ENCODE data around the gene NLRC3. TPM values are rescaled to one million over a fixed set of nuclear protein-coding genes. Genes with fewer than 3 reads are reported as not detected.
"Not testable (repeated sequence)": the region's sequence is repeated elsewhere in the genome, so short reads cannot be mapped to it uniquely, and the experiment has no call there.

The NLRC3 gene
- total RNA-seq, 2 donors from 2014 or later, result 36.8 to 49.1 TPM

DNA sequence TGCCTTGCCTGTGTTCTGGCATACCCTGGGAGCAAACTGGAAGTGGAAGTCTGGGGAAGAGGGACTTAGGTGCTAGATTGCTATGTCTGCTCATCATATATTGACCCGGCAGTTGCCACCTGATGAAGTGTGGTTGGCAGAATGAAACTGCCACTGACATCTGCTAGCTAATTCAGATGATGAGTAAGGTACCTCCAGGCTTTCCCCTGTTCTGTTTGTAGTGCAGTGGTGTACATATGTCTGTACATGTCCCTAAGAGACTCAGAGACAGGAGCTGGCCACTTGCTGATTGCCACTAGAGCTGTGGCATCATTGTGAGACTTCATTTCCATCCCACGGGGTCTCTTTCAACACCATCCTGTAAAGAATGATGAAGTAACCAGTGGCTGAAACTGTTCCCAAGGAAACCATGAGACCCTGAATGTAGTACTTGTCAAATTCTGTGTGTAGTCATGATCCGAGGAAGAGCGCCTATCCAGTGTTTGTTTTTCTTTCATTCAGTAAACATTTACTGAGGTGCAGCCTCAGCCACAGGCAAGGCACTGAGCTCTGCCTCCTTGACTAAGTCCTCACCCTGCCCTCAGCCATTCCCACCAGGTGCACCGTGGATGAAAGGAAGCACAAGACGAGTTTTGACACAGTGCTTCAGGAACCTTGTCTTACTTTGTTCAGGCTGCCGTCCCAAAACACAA, 63.2 kb downstream of the NLRC3 start:
- ATAC-seq (replicated peaks), result peak; percentile 74
- Mint-ChIP-seq H3K27me3 (no peaks in the 10 kb centered on the region), H3K4me1 (peaks cover 23% of the 10 kb centered on the region), H3K36me3 (ENCODE audit: low read depth) (peaks cover 67% of the 10 kb centered on the region), H3K27ac (peak overlapping the region; percentile 85), H3K9me3 (no peaks in the 10 kb centered on the region), H3K4me3 (peak overlapping the region; percentile 55)

DNA sequence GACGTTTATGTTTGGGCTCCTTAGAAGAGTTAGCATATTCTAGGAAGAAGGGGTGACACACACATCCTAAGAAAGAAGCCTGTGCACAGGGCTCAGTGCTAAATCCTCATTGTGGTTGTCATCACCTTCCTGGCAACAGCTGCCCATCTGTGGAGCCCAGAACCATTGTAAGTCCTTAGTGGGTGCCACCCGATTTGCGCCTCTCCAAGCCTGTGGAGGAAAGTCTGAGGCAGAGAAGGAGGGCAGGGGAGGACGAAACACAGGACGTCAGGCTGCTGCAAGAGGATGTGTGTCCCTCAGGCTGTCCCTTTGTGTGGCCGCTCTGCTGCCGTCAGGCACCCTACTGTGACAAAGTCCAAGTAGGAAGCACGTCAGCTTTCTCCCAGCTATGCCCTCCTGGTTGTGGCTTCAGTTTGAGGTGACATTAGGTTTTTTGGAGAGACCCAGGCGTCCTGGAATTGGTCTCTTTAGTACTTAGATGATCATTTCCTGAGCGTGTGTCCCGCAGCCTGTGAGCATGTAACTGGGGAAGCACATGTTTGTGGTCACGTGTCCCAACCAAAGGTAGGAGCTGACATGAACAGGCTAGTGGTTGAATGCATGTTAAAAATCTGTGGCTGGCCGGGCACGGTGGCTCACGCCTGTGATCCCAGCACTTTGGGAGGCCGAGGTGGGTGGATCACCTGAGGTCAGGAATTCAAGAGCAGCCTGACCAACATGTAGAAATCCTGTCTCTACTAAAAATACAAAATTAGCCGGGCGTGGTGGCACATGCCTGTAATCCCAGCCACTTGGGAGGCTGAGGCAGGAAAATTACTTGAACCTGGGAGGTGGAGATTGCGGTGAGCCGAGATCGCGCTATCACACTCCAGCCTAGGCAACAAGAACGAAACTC, 65.7 kb downstream of the NLRC3 start:
- Mint-ChIP-seq H3K9me3 (no peaks in the 10 kb centered on the region), H3K27ac (peak overlapping the region; percentile 84), H3K4me1 (peaks cover 34% of the 10 kb centered on the region), H3K27me3 (no peaks in the 10 kb centered on the region), H3K4me3 (peak overlapping the region; percentile 64), H3K36me3 (ENCODE audit: low read depth) (peaks cover 78% of the 10 kb centered on the region)
- no peak for ATAC-seq (replicated peaks)

DNA sequence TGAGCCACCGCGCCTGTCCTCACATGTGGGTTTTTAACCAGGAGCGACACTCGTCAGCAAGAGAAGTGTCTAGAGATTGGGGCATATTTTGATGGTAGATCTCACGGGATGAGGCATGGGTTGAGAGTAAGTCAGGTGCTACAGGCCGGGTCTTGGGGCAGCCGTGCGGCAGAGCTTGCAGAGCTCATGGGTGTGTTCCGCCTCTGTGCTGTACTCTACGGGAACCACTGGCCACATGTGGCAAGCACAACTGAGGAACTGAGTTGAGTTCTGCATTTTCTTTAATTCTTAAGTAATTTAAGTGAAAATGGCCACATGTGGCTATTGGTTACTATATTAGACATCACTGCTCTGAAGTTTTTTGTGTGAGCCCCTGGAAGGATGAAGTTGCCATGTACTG, 66.8 kb downstream of the NLRC3 start:
- Mint-ChIP-seq H3K9me3 (no peaks in the 10 kb centered on the region), H3K36me3 (ENCODE audit: low read depth) (peaks cover 78% of the 10 kb centered on the region), H3K27me3 (no peaks in the 10 kb centered on the region), H3K4me1 (peaks cover 42% of the 10 kb centered on the region), H3K4me3 (peak overlapping the region; percentile 64), H3K27ac (peak overlapping the region; percentile 84)
- ATAC-seq (replicated peaks), result no peak

DNA sequence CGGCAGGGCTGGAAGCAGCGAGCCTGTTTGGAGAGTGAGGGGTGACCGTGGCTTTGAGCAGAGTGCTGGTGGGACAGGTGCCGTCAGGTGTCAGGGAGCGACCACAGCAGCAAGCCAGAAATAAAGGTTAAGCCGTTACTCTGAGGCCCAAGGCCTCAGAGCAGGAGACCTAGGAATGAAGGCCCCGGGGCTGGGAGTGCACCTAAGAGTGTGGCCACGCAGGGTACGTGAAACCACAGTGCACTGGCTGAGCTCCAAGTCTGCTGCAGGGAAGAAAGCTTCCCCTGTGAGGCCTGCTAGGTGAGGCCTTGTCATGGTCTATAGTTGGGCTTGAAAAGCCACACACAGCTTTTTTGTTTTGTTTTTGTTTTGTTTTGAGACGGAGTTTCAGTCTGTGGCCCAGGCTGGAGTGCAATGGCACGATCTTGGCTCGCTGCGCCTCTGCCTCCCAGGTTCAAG, 67.7 kb downstream of the NLRC3 start:
- Mint-ChIP-seq H3K9me3 (no peaks in the 10 kb centered on the region), H3K36me3 (ENCODE audit: low read depth) (peaks cover 78% of the 10 kb centered on the region), H3K4me3 (peak overlapping the region; percentile 64), H3K27me3 (no peaks in the 10 kb centered on the region), H3K27ac (peak overlapping the region; percentile 84), H3K4me1 (peaks cover 42% of the 10 kb centered on the region)
- ATAC-seq (replicated peaks), result peak; percentile 92

DNA sequence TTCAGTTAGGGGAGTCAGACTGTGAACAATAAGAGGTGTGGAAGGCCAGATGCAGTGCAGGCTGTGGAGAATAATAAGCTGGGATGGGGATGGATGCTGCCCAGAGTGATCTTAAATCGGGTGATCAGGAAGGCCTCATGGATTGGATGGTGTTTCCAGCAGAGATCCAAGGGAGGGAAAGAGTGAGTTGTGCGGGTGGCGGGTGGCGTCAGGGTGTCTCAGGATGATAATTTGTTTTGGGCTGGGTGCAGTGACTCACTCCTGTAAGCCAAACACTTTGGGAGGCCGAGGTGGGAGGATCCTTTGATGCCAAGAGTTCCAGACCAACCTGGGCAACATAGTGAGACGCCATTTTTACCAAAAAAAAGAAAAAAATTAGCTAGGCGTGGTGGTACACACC, 68.5 kb downstream of the NLRC3 start:
- no peak for ATAC-seq (replicated peaks)
- Mint-ChIP-seq H3K27me3 (no peaks in the 10 kb centered on the region), H3K27ac (peak overlapping the region; percentile 84), H3K9me3 (no peaks in the 10 kb centered on the region), H3K4me1 (peaks cover 39% of the 10 kb centered on the region), H3K36me3 (ENCODE audit: low read depth) (peaks cover 71% of the 10 kb centered on the region), H3K4me3 (peak overlapping the region; percentile 64)

- Mint-ChIP-seq H3K4me1 (peaks cover 31% of the 10 kb centered on the region), H3K36me3 (ENCODE audit: low read depth) (peaks cover 39% of the 10 kb centered on the region), H3K27ac (peak overlapping the region; percentile 97), H3K27me3 (no peaks in the 10 kb centered on the region), H3K4me3 (peak overlapping the region; percentile 97), H3K9me3 (no peaks in the 10 kb centered on the region)
- peak; percentile 63 for ATAC-seq (replicated peaks)
Observed at GRCh38 chr16:3503523-3503922, 73.7 kb downstream of the NLRC3 start.

DNA sequence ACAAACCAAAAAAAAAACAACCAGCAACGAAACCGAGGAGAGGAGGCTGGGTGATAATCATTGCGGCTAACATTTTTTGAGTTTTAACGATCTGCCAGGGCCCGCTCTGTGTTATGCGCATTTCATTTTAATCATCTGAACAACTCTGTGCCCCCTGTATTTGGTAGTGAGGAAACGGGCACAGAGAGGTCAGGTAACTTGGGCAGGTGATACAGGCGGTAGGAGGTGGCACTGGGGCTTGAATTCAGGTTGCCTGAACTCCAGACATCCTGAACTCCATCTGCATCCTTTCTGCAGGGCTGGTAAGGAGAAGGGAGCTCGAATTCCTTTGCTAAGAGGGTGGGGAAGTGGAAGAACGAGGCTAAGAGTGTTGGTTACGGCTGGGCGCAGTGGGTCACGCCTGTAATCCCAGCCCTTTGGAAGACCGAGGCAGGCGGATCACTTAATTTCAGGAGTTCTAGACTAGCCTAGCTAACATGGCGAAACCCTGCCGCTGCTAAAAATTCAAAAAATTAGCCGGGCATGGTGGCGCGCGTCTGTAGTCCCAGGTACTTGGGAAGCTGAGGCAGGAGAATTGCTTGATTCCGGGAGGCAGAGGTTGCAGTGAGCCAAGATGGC, 75.3 kb downstream of the NLRC3 start:
- no peak for ATAC-seq (replicated peaks)
- H3K27me3 Mint-ChIP-seq, result no peaks in the 10 kb centered on the region

DNA sequence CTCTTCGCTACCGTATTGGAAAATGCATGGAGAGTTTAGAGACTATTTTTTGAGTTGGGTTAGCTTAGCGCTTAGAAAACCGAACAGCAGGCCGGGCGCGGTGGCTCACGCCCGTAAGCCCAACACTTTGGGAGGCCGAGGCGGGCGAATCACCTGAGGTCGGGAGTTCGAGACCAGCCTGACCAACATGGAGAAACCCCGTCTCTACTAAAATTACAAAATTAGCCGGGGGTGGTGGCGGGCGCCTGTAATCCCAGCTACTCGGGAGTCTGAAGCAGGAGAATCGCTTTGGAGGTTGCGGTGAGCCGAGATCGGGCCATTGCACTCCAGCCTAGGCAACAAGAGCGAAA, 75.8 kb downstream of the NLRC3 start:
- not testable (repeated sequence) for H3K27me3 Mint-ChIP-seq; H3K9me3 Mint-ChIP-seq; ATAC-seq (replicated peaks)
- Mint-ChIP-seq H3K4me3 (peak overlapping the region; percentile 97), H3K27ac (peak overlapping the region; percentile 97), H3K4me1 (peaks cover 25% of the 10 kb centered on the region), H3K36me3 (ENCODE audit: low read depth) (peaks cover 27% of the 10 kb centered on the region)

More for the DNA sequence above, 75.3 kb downstream of the NLRC3 start:
- Mint-ChIP-seq H3K36me3 (ENCODE audit: low read depth) (peaks cover 30% of the 10 kb centered on the region), H3K4me1 (peaks cover 25% of the 10 kb centered on the region), H3K9me3 (no peaks in the 10 kb centered on the region), H3K27ac (peak overlapping the region; percentile 97), H3K4me3 (peak overlapping the region; percentile 97)

GRCh38 chr16:3498988-3499387, 78.2 kb downstream of the NLRC3 start:
- Mint-ChIP-seq H3K4me1 (peaks cover 17% of the 10 kb centered on the region), H3K4me3 (peak overlapping the region; percentile 97), H3K36me3 (ENCODE audit: low read depth) (peaks cover 8% of the 10 kb centered on the region), H3K27me3 (no peaks in the 10 kb centered on the region), H3K9me3 (no peaks in the 10 kb centered on the region), H3K27ac (peak overlapping the region; percentile 15)
- ATAC-seq (replicated peaks), result no peak

GRCh38 chr16:3497771-3498170, 79.4 kb downstream of the NLRC3 start:
- no peak overlapping the region for H3K27ac Mint-ChIP-seq

DNA sequence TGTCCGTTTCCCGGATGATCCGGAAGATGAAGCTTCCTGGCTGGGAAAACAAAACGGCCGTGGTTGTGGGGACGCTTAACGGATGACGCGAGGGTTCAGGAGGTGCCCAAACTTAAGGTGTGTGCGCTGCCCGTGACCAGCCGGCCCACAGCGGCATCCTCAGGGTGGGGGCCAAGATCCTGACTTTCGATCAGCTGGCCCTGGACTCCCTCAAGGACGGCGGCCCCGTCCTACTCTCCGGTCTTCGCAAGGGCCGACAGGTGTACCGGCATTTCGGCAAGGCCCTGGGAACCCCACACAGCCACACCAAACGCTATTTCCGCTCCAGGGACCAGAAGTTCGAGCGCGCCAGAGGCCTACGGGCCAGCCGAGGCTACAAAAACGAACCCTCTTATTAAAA, 80.8 kb downstream of the NLRC3 start:
- Mint-ChIP-seq H3K4me3 (no peak overlapping the region), H3K4me1 (peaks cover 5% of the 10 kb centered on the region), H3K36me3 (ENCODE audit: low read depth) (peaks cover 8% of the 10 kb centered on the region), H3K9me3 (no peaks in the 10 kb centered on the region), H3K27me3 (no peaks in the 10 kb centered on the region), H3K27ac (no peak overlapping the region)
- no peak for ATAC-seq (replicated peaks)

More at GRCh38 chr16:3497771-3498170, 79.4 kb downstream of the NLRC3 start:
- Mint-ChIP-seq H3K36me3 (ENCODE audit: low read depth) (peaks cover 8% of the 10 kb centered on the region), H3K27me3 (no peaks in the 10 kb centered on the region), H3K4me3 (no peak overlapping the region), H3K9me3 (no peaks in the 10 kb centered on the region), H3K4me1 (peaks cover 16% of the 10 kb centered on the region)
- ATAC-seq (replicated peaks), result no peak

DNA sequence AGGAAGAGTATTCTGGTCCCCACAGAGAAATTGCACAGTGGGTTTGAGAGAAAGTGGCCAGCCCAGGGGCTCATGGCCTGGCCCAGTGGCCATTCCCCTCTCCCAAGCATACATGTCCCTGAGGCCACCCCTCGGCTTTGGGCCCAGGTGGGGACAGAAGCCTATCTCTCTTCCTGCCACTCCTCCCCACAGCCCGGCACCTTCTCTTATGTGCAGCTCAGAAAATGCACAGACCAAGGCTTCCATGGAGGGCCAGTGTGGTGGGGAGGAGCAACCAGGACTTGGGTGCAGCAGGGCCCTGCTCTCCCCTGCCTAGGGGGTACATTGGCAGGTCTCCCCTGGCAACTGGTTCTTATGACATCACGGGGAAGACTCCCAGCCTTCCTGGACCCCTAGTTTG, 82.0 kb downstream of the NLRC3 start, which contains the start of gene C16orf90:
TSS of gene C16orf90 (minus strand) at position 314 of the 400 bp plus-strand sequence. CDS start at position 246, 68 bp downstream.
- H3K4me1 Mint-ChIP-seq, result no peaks in the 10 kb centered on the region
- H3K4me3 Mint-ChIP-seq, result no peak within 1 kb of the TSS
- H3K27ac Mint-ChIP-seq, result no peak within 1 kb of the TSS
- H3K9me3 Mint-ChIP-seq, result no peaks in the 10 kb centered on the region
- no peaks in the 10 kb centered on the region for H3K27me3 Mint-ChIP-seq
- no peaks in the 10 kb centered on the region for H3K36me3 Mint-ChIP-seq (ENCODE audit: low read depth)
- ATAC-seq (replicated peaks), result no peak

GRCh38 chr16:3494386-3494973, 82.7 kb downstream of the NLRC3 start:
- H3K4me1 Mint-ChIP-seq, result no peaks in the 10 kb centered on the region
- no peak for ATAC-seq (replicated peaks)
- H3K9me3 Mint-ChIP-seq, result no peaks in the 10 kb centered on the region
- H3K27ac Mint-ChIP-seq, result no peak overlapping the region
- no peak overlapping the region for H3K4me3 Mint-ChIP-seq
- no peaks in the 10 kb centered on the region for H3K36me3 Mint-ChIP-seq (ENCODE audit: low read depth)
- no peaks in the 10 kb centered on the region for H3K27me3 Mint-ChIP-seq

GRCh38 chr16:3492356-3492755, 84.8 kb downstream of the NLRC3 start:
- Mint-ChIP-seq H3K4me1 (no peaks in the 10 kb centered on the region), H3K27me3 (no peaks in the 10 kb centered on the region), H3K4me3 (no peak overlapping the region), H3K9me3 (no peaks in the 10 kb centered on the region), H3K27ac (no peak overlapping the region), H3K36me3 (ENCODE audit: low read depth) (no peaks in the 10 kb centered on the region)
- no peak for ATAC-seq (replicated peaks)
